ENCODE data around the gene SLC7A5.

- TF ChIP-seq CTCF (IDR thresholded peaks at IDR 0.05; ENCODE audit: low read length) (no peak), EZH2 (IDR thresholded peaks at IDR 0.05; ENCODE audit: borderline replicate concordance, low read length) (no peak)
Measured at GRCh38 chr16:87849419-87850008, 19.8 kb downstream of the SLC7A5 start.
